GM12874 (cell line): Measurements from ENCODE around the gene DGUOK.

Experiments used
- CTCF ChIP-seq: IDR thresholded peaks from 2 replicates; pipeline ENCODE4 v1.5.1; 2011; ENCODE audit warnings: low read depth, mild to moderate bottlenecking, control low read depth, low read length, moderate library complexity; ENCODE audit not compliant: insufficient read depth

DGUOK gene

GRCh38 chr2:73928963-73929347 lies 2.3 kb downstream of the DGUOK start:
- TF ChIP-seq CTCF, result no peak

GRCh38 chr2:73930386-73930785 lies 3.7 kb downstream of the DGUOK start:
- TF ChIP-seq CTCF, result no peak

- no peak for TF ChIP-seq CTCF
Observed at GRCh38 chr2:73931531-73932500, 5.1 kb downstream of the DGUOK start.

GRCh38 chr2:73933194-73933593 lies 6.5 kb downstream of the DGUOK start:
- TF ChIP-seq CTCF, result no peak

GRCh38 chr2:73935641-73936040 lies 9.0 kb downstream of the DGUOK start:
- TF ChIP-seq CTCF, result no peak

GRCh38 chr2:73937103-73937885 lies 10.6 kb downstream of the DGUOK start:
- no peak for TF ChIP-seq CTCF

- TF ChIP-seq CTCF, result no peak
Observed at GRCh38 chr2:73937899-73938298, 11.2 kb downstream of the DGUOK start.
